ENCODE measurements around the gene NUDT22.
A peak's percentile ranks its signal among the peaks of the same experiment; 100 is the strongest.

The NUDT22 gene

GRCh38 chr11:64259533-64260067 lies 33.5 kb downstream of the NUDT22 start:
- no peak for DNase-seq

GRCh38 chr11:64260147-64260708 lies 34.2 kb downstream of the NUDT22 start:
- DNase-seq, result no peak

- no peak for DNase-seq
Observed at GRCh38 chr11:64261556-64262080, 35.5 kb downstream of the NUDT22 start.

GRCh38 chr11:64262271-64263002 lies 36.4 kb downstream of the NUDT22 start:
- DNase-seq, result no peak

- DNase-seq, result no peak
Observed at GRCh38 chr11:64263021-64263946, 37.2 kb downstream of the NUDT22 start.

- DNase-seq, result no peak
Observed at GRCh38 chr11:64263947-64264317, 37.9 kb downstream of the NUDT22 start.

- DNase-seq, result no peak
Observed at GRCh38 chr11:64264371-64264852, 38.3 kb downstream of the NUDT22 start.

- DNase-seq, result no peak
Observed at GRCh38 chr11:64265176-64266160, 39.4 kb downstream of the NUDT22 start.

- DNase-seq, result no peak
Observed at GRCh38 chr11:64266339-64266738, 40.3 kb downstream of the NUDT22 start.

GRCh38 chr11:64267207-64267945 lies 41.3 kb downstream of the NUDT22 start:
- DNase-seq, result no peak

- peak; percentile 31 for DNase-seq
Observed at GRCh38 chr11:64268025-64268892, 42.2 kb downstream of the NUDT22 start.

- peak; percentile 24 for DNase-seq
Observed at GRCh38 chr11:64268893-64269539, 42.9 kb downstream of the NUDT22 start.

- peak; percentile 100 for DNase-seq
Observed at GRCh38 chr11:64269540-64270220, 43.6 kb downstream of the NUDT22 start.

- no peak for DNase-seq
Observed at GRCh38 chr11:64275031-64275800, 49.1 kb downstream of the NUDT22 start.

GRCh38 chr11:64275841-64276240 lies 49.8 kb downstream of the NUDT22 start:
- no peak for DNase-seq

- no peak for DNase-seq
Observed at GRCh38 chr11:64276653-64277431, 50.8 kb downstream of the NUDT22 start.

- DNase-seq, result no peak
Observed at GRCh38 chr11:64278576-64279190, 52.6 kb downstream of the NUDT22 start.
